Activated CD8-positive, alpha-beta memory T cell treated with anti-CD3 and anti-CD28 coated beads for 1 hour (primary cell): Measurements from ENCODE around the gene ZNF638.

Experiments
- DNase-seq, 2 donors: peaks; one replicate each; pipeline ENCODE4 v3.0.0-alpha.2; 2020; ENCODE audit warnings: low read depth in 1 of 2; ENCODE audit errors: extremely low read depth in 1 of 2

ZNF638 gene

GRCh38 chr2:71336384-71336783 is 4.8 kb downstream of the ZNF638 start:
- no peak for DNase-seq

GRCh38 chr2:71336802-71337201 is 5.2 kb downstream of the ZNF638 start:
- DNase-seq, result no peak

- no peak for DNase-seq
These were observed 6.2 kb downstream of the ZNF638 start for GRCh38 chr2:71337776-71338175.

GRCh38 chr2:71339685-71340084 is 8.1 kb downstream of the ZNF638 start:
- DNase-seq, result no peak

- DNase-seq, result no peak
These were observed 8.6 kb downstream of the ZNF638 start for GRCh38 chr2:71340176-71340575.

- no peak for DNase-seq
These were observed 10.1 kb downstream of the ZNF638 start for GRCh38 chr2:71341645-71342044.

- no peak for DNase-seq
These were observed 14.5 kb downstream of the ZNF638 start for GRCh38 chr2:71346065-71346464.

GRCh38 chr2:71347517-71347916 is 15.9 kb downstream of the ZNF638 start:
- DNase-seq, result no peak

- no peak for DNase-seq
These were observed 16.7 kb downstream of the ZNF638 start for GRCh38 chr2:71348302-71348701.

GRCh38 chr2:71353248-71353647 is 21.7 kb downstream of the ZNF638 start:
- DNase-seq, result no peak

- no peak for DNase-seq
These were observed 27.5 kb downstream of the ZNF638 start for GRCh38 chr2:71358931-71359671.

- DNase-seq, result no peak
These were observed 28.9 kb downstream of the ZNF638 start for GRCh38 chr2:71360434-71360975.

- DNase-seq, result no peak
These were observed 30.0 kb downstream of the ZNF638 start for GRCh38 chr2:71361631-71362030.

- no peak for DNase-seq
These were observed 30.9 kb downstream of the ZNF638 start for GRCh38 chr2:71362447-71362846.

- no peak for DNase-seq
These were observed 38.4 kb downstream of the ZNF638 start for GRCh38 chr2:71370015-71370414.

GRCh38 chr2:71372042-71372441 is 40.5 kb downstream of the ZNF638 start:
- no peak for DNase-seq

GRCh38 chr2:71379086-71379485 is 47.5 kb downstream of the ZNF638 start:
- no peak for DNase-seq

- DNase-seq, result no peak
These were observed 49.1 kb downstream of the ZNF638 start for GRCh38 chr2:71380665-71381064.

GRCh38 chr2:71385012-71385411 is 53.4 kb downstream of the ZNF638 start:
- no peak for DNase-seq

- DNase-seq, result no peak
These were observed 56.6 kb downstream of the ZNF638 start for GRCh38 chr2:71388214-71388613.

- no peak for DNase-seq
These were observed 57.9 kb downstream of the ZNF638 start for GRCh38 chr2:71389384-71390072.

- no peak for DNase-seq
These were observed 61.6 kb downstream of the ZNF638 start for GRCh38 chr2:71393216-71393615.
